Measurements from ENCODE around the gene FXYD5. TPM values are rescaled to one million over a fixed set of nuclear protein-coding genes. Genes with fewer than 3 reads are reported as not detected.

Gene FXYD5
- total RNA-seq, 1 experiment from 2014 or later = 100 TPM

DNA sequence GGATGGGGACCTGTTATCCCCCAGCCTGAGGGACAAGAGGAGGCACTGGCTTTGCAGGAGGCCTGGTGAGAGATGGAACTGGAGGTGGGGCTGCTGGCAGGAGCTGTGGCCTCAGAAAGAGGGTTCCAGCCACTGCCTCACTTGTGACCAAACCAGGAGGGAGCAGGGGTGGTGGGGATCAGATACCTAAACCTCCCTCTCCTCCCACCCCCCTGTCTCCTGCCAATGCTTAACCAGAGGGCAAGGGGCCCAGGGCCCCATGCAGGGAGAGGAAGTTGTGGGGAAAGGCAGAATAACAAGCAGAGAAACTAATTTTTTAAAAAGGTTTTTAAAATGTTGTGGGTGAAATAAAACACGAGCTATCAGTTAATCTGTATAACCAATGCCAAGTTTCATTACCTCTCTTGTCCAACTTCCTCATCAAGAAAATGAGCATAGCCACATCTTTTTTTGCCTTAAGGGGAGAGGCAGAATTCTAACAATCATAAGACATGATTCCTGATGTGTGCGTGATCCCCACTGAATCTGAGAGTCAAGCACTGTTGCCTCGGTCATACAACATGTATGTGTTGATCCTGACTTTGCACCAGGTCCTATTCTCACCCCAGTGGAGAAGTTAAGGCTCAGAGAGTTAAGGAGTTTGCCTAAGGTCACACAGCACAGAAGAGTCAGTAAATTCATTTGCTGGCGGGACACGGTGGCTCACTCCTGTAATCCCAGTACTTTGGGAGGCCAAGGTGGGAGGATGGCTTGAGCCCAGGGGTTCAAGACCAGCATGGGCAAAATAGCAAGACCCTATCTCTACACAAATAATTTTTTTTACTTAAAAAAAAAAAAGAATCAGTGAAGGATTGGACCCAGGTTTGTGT lies 12.9 kb downstream of the FXYD5 start:
- H3K27ac ChIP-seq (ENCODE audit: insufficient read length, low read depth, low read length) = no peak overlapping the region
- H3K9me3 Mint-ChIP-seq = peaks cover 12 to 20% of the 10 kb centered on the region in 2 experiments
- H4K20me1 ChIP-seq (ENCODE audit: control insufficient read depth, insufficient read depth, insufficient read length) = peaks cover 3% of the 10 kb centered on the region
- H4K5ac ChIP-seq (ENCODE audit: insufficient read length, low read depth, low read length) = no peak overlapping the region
- no peak overlapping the region for H3K27ac Mint-ChIP-seq
- H2BK12ac ChIP-seq (ENCODE audit: insufficient read length, low read depth, low read length) = no peak overlapping the region
- H3K27me3 Mint-ChIP-seq (ENCODE audit: low read depth) = no peaks in the 10 kb centered on the region
- H3K79me1 ChIP-seq (ENCODE audit: insufficient read depth, low read depth, low read length, poor library complexity, severe bottlenecking) = no peaks in the 10 kb centered on the region
- no peak overlapping the region for H2BK20ac ChIP-seq (ENCODE audit: low read depth, low read length, poor library complexity, severe bottlenecking)
- H3K27me3 ChIP-seq (ENCODE audit: insufficient read depth, low read length) = no peaks in the 10 kb centered on the region
- no peak overlapping the region for H2AFZ ChIP-seq (ENCODE audit: low read length)
- no peaks in the 10 kb centered on the region for H3K4me1 Mint-ChIP-seq
- no peak overlapping the region for H2BK15ac ChIP-seq (ENCODE audit: low read depth, low read length)
- WGBS (ENCODE audit: extremely low coverage, insufficient read length, low lambda C conversion rate) = no CpG with 5 or more reads among the region's 5 CpGs
- no peak overlapping the region for H3K23ac ChIP-seq (ENCODE audit: insufficient read length, low read depth, low read length)
- no peak overlapping the region for H2AK5ac ChIP-seq (ENCODE audit: insufficient read length, low read length)
- no peaks in the 10 kb centered on the region for H3K23me2 ChIP-seq (ENCODE audit: insufficient read length, low read depth, low read length, poor library complexity, severe bottlenecking)
- no peak overlapping the region for H2BK5ac ChIP-seq (ENCODE audit: insufficient read length, low read length)
- H4K91ac ChIP-seq (ENCODE audit: insufficient read length, low read depth, low read length) = no peak overlapping the region
- peak; percentile 10 for DNase-seq
- no peak overlapping the region for H3T11ph ChIP-seq (ENCODE audit: low read length)
- no peak overlapping the region for H3K14ac ChIP-seq (ENCODE audit: insufficient read depth, low read length)
- H3K4me3 Mint-ChIP-seq = no peak overlapping the region
- peaks cover 66 to 78% (median 76%) of the 10 kb centered on the region in 3 experiments for H3K36me3 Mint-ChIP-seq (ENCODE audit: insufficient read depth in 1 of 3, low read depth in 3 of 3)
- peaks cover 7% of the 10 kb centered on the region for H3K9me3 ChIP-seq (ENCODE audit: control insufficient read depth, low read depth, low read length)
- TF ChIP-seq, protein P1, sequence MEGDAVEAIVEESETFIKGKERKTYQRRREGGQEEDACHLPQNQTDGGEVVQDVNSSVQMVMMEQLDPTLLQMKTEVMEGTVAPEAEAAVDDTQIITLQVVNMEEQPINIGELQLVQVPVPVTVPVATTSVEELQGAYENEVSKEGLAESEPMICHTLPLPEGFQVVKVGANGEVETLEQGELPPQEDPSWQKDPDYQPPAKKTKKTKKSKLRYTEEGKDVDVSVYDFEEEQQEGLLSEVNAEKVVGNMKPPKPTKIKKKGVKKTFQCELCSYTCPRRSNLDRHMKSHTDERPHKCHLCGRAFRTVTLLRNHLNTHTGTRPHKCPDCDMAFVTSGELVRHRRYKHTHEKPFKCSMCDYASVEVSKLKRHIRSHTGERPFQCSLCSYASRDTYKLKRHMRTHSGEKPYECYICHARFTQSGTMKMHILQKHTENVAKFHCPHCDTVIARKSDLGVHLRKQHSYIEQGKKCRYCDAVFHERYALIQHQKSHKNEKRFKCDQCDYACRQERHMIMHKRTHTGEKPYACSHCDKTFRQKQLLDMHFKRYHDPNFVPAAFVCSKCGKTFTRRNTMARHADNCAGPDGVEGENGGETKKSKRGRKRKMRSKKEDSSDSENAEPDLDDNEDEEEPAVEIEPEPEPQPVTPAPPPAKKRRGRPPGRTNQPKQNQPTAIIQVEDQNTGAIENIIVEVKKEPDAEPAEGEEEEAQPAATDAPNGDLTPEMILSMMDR (conservative IDR thresholded peaks at IDR 0.05) = no peak
- H3K56ac ChIP-seq (ENCODE audit: insufficient read length, low read depth, low read length) = no peak overlapping the region
- no peak overlapping the region for H4K8ac ChIP-seq (replicated peaks; ENCODE audit: insufficient read length, low read depth, low read length)
- no peak overlapping the region for H2BK120ac ChIP-seq (ENCODE audit: low read depth, low read length, poor library complexity, severe bottlenecking)
- H3K4ac ChIP-seq (ENCODE audit: low read depth, low read length) = no peak overlapping the region
- H3K4me2 ChIP-seq (ENCODE audit: insufficient read depth, insufficient read length, low read length) = no peak overlapping the region
- no peak overlapping the region for H3K18ac ChIP-seq (ENCODE audit: insufficient read length, low read depth, low read length)
- H3K4me1 ChIP-seq (ENCODE audit: insufficient read depth, low read length) = no peaks in the 10 kb centered on the region
- no peaks in the 10 kb centered on the region for H3K79me2 ChIP-seq (ENCODE audit: insufficient read depth, low read length)
- H3K9ac ChIP-seq (ENCODE audit: extremely low read depth, insufficient read length, low read length) = no peak overlapping the region
